A549 (cell line): ENCODE data around the gene SIVA1.

Experiments used
- CHD4 ChIP-seq: fragments of 200-600 bp; sonication (generic); IDR thresholded peaks from 2 replicates; pipeline ENCODE4 v1.6.1; 2016; ENCODE audit warnings: antibody characterized with exemption, mild to moderate bottlenecking, borderline replicate concordance
- CTCF ChIP-seq: fragments of >200 bp; sonication (Bioruptor Twin); formaldehyde crosslinking; IDR thresholded peaks from 3 replicates; pipeline ENCODE4 v1.5.1; 2016
- PBX3 ChIP-seq: IDR thresholded peaks from 2 replicates; pipeline ENCODE4 v1.6.1; 2012
- POLR2A ChIP-seq: IDR thresholded peaks from 2 replicates; pipeline ENCODE4 v1.6.1; 2012; ENCODE audit warnings: mild to moderate bottlenecking, low read length
- RFX5 ChIP-seq: fragments of 450-650 bp; IDR thresholded peaks from 2 replicates; pipeline ENCODE4 v1.7.1; 2014; ENCODE audit warnings: antibody characterized with exemption, mild to moderate bottlenecking, moderate library complexity
- SMC3 ChIP-seq: fragments of >200 bp; sonication (Bioruptor Twin); formaldehyde crosslinking; IDR thresholded peaks from 3 replicates; pipeline ENCODE4 v1.6.1; 2018; ENCODE audit warnings: inconsistent platforms
- ZNF302 ChIP-seq: fragments of 250-450 bp; sonication (Bioruptor Pico); IDR thresholded peaks from 2 replicates; pipeline ENCODE4 v1.9.0; 2021; ENCODE audit warnings: inconsistent platforms, mild to moderate bottlenecking, moderate library complexity
- TF ChIP-seq, protein P1 (sequence below): fragments of 450-650 bp; IDR thresholded peaks from 2 replicates; pipeline ENCODE4 v1.6.1; 2014; ENCODE audit warnings: antibody characterized with exemption

DNA sequence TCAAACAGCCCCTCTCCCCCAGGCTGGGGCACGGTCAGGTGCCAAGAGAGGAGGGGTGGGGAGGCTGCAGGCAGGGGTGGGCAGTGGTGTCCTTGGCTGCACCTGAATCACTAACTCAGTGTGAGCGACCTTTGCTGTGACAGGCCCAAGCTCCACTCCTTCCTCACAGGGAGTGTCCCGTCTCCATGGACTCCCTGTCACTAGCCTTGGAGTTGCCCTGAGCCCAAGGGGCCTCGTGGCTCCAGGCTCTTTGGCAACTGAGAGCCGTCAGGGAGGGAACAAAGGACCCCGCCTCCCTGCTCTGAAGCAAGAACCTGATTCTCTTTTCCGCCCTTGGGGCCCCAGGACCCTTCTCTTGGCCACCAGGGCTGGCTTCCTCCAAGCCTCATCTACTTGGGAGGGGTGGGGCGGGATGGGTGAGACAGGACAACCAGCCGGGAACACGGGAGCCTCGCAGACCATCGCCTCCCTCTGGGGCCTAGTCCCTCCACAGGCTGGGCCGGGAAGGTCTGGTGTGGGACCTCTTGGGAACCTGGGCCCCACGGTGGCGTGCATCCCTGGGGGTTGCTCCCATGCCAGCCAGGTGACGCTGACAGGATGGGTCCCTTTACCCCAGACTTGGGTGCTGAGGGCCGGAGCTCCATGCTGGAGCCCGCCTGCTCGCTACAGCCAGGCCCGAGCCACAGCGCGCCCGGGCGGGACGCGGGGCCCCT lies 29.9 kb upstream of the SIVA1 start:
- TF ChIP-seq PBX3: no peak
- TF ChIP-seq CHD4: no peak
- no peak for TF ChIP-seq CTCF
- TF ChIP-seq, protein P1, sequence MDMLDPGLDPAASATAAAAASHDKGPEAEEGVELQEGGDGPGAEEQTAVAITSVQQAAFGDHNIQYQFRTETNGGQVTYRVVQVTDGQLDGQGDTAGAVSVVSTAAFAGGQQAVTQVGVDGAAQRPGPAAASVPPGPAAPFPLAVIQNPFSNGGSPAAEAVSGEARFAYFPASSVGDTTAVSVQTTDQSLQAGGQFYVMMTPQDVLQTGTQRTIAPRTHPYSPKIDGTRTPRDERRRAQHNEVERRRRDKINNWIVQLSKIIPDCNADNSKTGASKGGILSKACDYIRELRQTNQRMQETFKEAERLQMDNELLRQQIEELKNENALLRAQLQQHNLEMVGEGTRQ: no peak
- no peak for TF ChIP-seq POLR2A
- TF ChIP-seq ZNF302 (CRISPR knock-in tag): no peak
- TF ChIP-seq SMC3: no peak
- TF ChIP-seq RFX5: no peak
